Measurements from ENCODE around the gene CMBL. TPM values are rescaled to one million over a fixed set of nuclear protein-coding genes. Genes with fewer than 3 reads are reported as not detected.

CMBL gene
- total and polyA plus RNA-seq, 7 donors, result 8.1 to 261 (median 21.3) TPM

DNA sequence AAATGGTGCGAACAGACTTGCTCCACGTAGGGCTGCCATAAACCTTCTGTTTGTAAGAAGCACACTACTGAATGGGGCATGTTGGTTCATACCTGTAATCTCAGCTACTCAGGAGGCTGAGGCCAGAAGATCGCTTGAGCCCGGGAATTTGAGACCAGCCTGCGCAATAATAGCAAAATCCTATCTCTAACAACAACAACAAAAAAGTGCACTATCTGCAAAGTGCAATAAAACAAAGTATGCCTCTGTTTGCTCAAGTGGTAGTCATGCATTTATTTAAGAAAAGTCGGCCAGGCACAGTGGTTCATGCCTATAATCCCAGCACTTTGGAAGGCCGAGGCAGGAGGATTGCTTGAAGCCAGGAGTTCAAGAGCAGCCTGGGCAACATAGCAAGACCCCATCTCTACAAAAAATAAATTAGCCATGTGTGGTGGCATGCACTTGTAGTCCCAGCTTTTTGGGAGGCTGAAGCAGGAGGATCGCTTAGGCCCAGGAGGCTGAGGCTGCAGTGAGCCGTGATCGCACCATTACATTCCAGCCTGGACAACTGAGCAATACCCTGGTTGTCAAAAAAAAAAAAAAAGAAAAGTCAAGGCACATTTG is 63.3 kb downstream of the CMBL start:
- no peak overlapping the region for H3K27ac ChIP-seq
- no peak for TF ChIP-seq EP300 (IDR thresholded peaks at IDR 0.05)
- TF ChIP-seq, protein P1, sequence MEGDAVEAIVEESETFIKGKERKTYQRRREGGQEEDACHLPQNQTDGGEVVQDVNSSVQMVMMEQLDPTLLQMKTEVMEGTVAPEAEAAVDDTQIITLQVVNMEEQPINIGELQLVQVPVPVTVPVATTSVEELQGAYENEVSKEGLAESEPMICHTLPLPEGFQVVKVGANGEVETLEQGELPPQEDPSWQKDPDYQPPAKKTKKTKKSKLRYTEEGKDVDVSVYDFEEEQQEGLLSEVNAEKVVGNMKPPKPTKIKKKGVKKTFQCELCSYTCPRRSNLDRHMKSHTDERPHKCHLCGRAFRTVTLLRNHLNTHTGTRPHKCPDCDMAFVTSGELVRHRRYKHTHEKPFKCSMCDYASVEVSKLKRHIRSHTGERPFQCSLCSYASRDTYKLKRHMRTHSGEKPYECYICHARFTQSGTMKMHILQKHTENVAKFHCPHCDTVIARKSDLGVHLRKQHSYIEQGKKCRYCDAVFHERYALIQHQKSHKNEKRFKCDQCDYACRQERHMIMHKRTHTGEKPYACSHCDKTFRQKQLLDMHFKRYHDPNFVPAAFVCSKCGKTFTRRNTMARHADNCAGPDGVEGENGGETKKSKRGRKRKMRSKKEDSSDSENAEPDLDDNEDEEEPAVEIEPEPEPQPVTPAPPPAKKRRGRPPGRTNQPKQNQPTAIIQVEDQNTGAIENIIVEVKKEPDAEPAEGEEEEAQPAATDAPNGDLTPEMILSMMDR (IDR thresholded peaks at IDR 0.05), result no peak
- TF ChIP-seq POLR2AphosphoS5 (IDR thresholded peaks at IDR 0.05), result no peak
- TF ChIP-seq POLR2A (IDR thresholded peaks at IDR 0.05), result no peak

DNA sequence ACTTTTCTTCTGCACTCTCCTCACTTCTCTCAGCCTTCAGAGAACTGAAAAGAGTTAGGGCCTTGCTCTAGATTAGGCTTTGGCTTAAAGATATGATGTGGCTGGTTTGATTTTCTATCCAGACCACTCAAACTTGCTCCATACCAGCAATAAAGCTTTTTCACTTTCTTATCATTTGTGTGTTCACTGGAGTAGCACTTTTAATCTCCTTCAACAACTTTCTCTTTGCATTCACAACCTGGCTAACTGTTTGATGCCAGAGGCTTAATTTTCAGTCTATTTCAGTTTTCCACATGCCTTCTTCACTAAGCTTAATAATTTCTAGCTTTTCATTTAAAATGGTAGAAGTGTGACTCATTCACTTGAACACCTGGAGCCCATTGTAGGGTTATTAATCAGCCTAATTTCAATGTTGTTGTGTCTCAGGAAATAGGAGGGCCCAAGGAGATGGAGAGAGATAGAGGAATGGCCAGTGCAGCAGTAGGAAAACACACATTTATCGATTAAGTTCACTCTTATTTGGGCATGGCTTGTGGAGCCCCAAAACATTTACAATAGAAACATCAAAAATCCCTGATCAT is 64.0 kb downstream of the CMBL start:
- Histone ChIP-seq H3K27me3 (no peaks in the 10 kb centered on the region), H3K4me3 (no peak overlapping the region), H3K27ac (no peak overlapping the region), H3K9me3 (no peaks in the 10 kb centered on the region), H3K36me3 (peaks cover 0 to 3% (median 0%) of the 10 kb centered on the region in 4 donors), H3K4me1 (peaks cover 0 to 7% (median 5%) of the 10 kb centered on the region in 4 donors)
- intact Hi-C loops (cut with DNase I), result loop anchor here (10.0 kb wide), 1 partner anchor 699 kb away; the partner anchor contains the start of gene SEMA5A
- TF ChIP-seq EP300 (IDR thresholded peaks at IDR 0.05) (no peak), POLR2AphosphoS5 (IDR thresholded peaks at IDR 0.05) (no peak), POLR2A (IDR thresholded peaks at IDR 0.05) (no peak)
- TF ChIP-seq, protein P1 (IDR thresholded peaks at IDR 0.05), result no peak
- WGBS, 2 donors, result 95 to 97% methylated on average over 1 of the region's 1 CpG
- no peak for DNase-seq

More for the DNA sequence above, 63.3 kb downstream of the CMBL start:
- WGBS, 2 donors, result 68 to 90% methylated on average over 10 of the region's 10 CpGs
- Histone ChIP-seq H3K36me3 (no peaks in the 10 kb centered on the region), H3K9me3 (no peaks in the 10 kb centered on the region), H3K4me1 (peaks cover 0 to 11% (median 8%) of the 10 kb centered on the region in 4 donors), H3K27me3 (no peaks in the 10 kb centered on the region), H3K4me3 (no peak overlapping the region)
- intact Hi-C loops (cut with DNase I), result loop anchor here (10.0 kb wide), 1 partner anchor 700 kb away; the partner anchor contains the start of gene SEMA5A
- no peak for DNase-seq

DNA sequence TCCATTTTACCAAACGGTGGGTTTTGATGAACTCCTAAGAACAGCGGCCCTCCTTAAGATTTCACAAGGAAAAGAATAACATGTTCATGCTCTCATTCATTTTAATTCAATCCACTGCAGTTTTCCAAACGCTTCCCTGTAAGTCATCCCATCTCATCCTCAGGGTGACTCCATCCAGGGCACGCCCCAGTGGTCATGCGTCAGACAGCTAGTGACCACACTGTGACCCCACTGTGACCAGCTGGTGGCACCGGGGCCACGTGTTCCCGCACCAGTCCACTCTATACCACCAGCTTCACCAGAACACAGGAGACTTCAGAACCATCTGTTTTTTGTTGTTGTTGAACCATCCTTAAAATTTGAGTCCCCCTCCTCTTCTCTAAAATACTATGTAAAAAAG is 72.4 kb downstream of the CMBL start:
- intact Hi-C loops (cut with DNase I), result no loop called here
- Histone ChIP-seq H3K4me3 (no peak overlapping the region), H3K27ac (no peak overlapping the region), H3K4me1 (no peaks in the 10 kb centered on the region), H3K9me3 (no peaks in the 10 kb centered on the region), H3K27me3 (no peaks in the 10 kb centered on the region), H3K36me3 (peaks cover 0 to 54% (median 2%) of the 10 kb centered on the region in 4 donors)
- WGBS, 2 donors, result 91% methylated on average over 8 of the region's 8 CpGs
- no peak for DNase-seq
- TF ChIP-seq, protein P1 (IDR thresholded peaks at IDR 0.05), result no peak
- no peak for TF ChIP-seq EP300 (IDR thresholded peaks at IDR 0.05)
- no peak for TF ChIP-seq POLR2A (IDR thresholded peaks at IDR 0.05)
- no peak for TF ChIP-seq POLR2AphosphoS5 (IDR thresholded peaks at IDR 0.05)

DNA sequence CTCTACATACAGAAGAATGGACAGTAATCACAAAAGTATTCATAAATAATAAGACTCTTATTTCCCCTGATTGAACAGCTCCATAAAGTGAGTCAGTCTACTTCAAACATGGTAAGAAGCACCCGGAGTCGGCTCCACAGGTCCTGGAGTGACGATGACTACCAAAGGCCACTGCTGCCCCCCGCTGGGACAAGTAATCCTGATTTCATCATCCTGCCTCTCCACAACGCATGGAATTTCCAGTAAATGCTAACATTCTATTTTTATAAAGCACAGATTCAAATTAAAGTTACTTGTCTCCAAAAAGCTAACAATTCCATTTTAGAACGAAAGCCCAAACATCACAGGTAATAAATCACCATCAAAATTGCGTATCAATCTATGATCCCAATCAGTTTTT is 74.2 kb downstream of the CMBL start:
- no peak for DNase-seq
- 65 to 74% methylated on average over 7 of the region's 7 CpGs for WGBS, 2 donors
- intact Hi-C loops (cut with DNase I), result no loop called here
- Histone ChIP-seq H3K27me3 (no peaks in the 10 kb centered on the region), H3K36me3 (peaks cover 0 to 48% (median 2%) of the 10 kb centered on the region in 4 donors), H3K27ac (no peak overlapping the region), H3K4me3 (no peak overlapping the region), H3K9me3 (no peaks in the 10 kb centered on the region), H3K4me1 (no peaks in the 10 kb centered on the region)
- TF ChIP-seq POLR2AphosphoS5 (IDR thresholded peaks at IDR 0.05) (no peak), EP300 (IDR thresholded peaks at IDR 0.05) (no peak), POLR2A (IDR thresholded peaks at IDR 0.05) (no peak)
- TF ChIP-seq, protein P1 (IDR thresholded peaks at IDR 0.05), result no peak
